Measurements from ENCODE around the gene DMKN.
"Not testable (repeated sequence)": the region's sequence is repeated elsewhere in the genome, so short reads cannot be mapped to it uniquely, and the experiment has no call there.

DMKN gene

GRCh38 chr19:35495107-35496064, 18.1 kb downstream of the DMKN start:
- no peak for DNase-seq

DNA sequence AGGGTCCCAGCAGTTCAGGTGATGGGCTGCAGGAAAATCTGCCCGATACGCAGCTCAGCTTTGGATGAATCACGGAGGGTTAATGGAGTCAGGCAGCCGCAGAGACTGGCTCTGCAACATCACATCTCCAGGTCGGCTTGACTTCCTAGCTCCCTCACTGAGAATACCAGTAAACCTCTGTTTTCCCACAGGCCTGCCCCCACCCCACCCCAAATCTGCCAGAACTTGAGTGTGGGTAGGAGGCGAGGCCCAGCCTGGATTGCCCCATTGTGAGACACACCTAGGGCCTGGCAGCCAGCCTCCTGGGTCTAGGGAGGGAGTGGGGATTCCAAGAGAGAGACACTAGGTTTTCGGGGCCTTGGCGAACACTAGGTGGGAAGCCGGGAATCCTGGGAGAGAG, 19.5 kb downstream of the DMKN start:
- DNase-seq: no peak

DNA sequence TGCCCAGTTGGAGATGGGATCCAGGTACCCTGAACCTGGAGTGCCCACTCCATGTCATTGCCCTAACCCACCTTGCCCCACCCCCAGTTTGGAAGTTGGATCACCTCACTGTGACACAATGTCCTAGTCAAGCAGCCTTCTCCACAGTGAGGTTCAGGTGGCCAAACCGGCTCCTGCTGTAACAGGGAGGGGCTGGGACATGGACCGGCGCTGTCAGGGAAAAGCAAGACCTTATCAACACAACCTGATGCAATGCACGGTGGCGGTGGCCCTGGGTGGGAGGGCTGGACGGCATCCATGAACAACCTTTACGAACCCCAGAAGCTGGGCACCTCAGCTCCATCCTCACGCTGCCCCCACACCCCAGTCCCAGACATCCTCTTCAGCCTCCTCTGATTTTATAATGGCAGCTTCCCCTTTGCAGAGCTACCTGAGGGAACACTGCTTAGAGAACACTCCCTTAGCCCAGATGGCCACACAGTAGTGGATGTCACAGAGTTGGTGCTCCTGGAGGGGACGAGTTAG, 21.6 kb downstream of the DMKN start:
- no peak for DNase-seq

- DNase-seq: no peak
Measured at GRCh38 chr19:35490364-35490763, 23.1 kb downstream of the DMKN start, which contains the start of gene KRTDAP. Gene KRTDAP (minus strand): TSS chr19:35490464. CDS start chr19:35490442, 22 bp downstream.

- DNase-seq: no peak
Measured at GRCh38 chr19:35488677-35489076, 24.8 kb downstream of the DMKN start.

GRCh38 chr19:35487656-35488182, 25.7 kb downstream of the DMKN start:
- no peak for DNase-seq

- no peak for DNase-seq
Measured at GRCh38 chr19:35486268-35486708, 27.2 kb downstream of the DMKN start.

DNA sequence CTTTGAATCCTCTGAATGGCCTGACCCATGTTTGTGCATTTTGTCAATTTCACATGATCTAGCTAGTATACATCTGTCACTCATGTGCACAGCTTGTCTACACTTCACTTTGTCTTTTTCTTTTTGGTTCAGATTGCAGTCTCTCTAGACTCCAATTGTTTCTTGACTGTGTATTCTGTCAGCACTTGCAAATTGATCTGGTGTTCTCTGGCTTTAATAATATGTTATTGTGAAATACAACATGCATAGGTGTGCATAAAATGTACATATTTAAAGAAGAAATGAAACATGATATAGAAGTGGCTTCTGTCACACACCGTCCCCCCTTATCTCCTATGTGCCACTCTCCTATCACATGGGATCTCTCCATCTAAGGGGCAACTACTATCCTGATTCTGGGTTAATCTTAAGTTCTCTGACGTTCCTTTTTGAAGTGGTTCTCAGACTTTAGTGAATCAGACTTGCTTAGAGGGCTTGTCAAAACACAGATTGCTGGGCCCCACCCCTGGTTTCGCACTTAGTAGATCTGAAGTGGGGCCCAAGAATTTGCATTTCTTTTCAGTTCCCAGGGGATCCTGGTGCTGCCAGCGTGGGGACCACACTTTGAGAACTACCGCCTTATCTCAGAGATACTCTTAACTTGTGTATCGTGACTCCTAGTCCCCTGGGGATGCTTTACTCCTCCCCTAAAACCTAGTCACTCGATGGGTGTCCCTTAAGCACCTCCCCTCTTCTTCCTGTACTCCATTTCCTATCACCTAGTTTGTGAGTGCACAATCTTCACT, 29.0 kb downstream of the DMKN start:
- no peak for DNase-seq

DNA sequence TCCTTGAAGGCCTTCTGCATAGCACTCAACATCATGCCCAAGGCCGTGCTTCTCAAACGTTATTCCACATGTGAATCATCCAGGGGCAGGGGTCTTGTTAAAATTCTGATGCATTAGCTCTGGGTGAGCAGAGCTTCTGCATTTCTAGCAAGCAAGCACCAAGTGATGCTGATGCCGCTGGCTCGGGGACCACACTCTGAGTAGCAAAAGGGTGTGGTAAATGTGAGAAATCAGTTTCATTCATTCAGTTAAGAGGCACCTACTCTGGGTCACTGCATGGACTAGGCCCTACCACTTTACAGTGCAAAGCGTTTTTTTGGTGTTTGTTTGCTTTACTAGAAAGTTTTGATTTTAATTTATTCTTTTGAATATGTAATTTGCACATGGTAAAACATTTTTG, 30.4 kb downstream of the DMKN start:
- no peak for DNase-seq

GRCh38 chr19:35478794-35479677, 34.4 kb downstream of the DMKN start:
- DNase-seq: no peak

GRCh38 chr19:35476149-35476548, 37.3 kb downstream of the DMKN start:
- DNase-seq: no peak

- DNase-seq: not testable (repeated sequence)
Measured at GRCh38 chr19:35474594-35474993, 38.9 kb downstream of the DMKN start.

DNA sequence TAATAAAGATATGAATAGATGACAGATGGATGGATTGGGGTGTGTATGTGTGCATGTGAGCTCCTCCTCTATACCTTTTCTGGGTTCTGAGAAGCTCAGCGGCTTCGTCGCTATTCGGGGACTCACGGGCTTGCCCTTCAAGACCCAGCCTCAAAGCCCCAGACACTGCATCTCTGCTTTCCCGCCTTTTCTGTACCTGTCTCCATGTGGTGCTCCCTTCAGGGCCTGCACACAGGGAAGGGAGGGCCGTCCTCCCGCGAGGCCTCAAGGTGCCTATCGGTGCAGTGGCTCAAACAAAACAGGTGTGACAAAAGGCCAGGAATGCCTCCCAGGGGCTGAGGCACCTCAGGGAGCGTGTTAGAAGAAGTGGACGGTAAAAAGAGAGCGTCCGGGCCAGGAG, 39.3 kb downstream of the DMKN start:
- no peak for DNase-seq

DNA sequence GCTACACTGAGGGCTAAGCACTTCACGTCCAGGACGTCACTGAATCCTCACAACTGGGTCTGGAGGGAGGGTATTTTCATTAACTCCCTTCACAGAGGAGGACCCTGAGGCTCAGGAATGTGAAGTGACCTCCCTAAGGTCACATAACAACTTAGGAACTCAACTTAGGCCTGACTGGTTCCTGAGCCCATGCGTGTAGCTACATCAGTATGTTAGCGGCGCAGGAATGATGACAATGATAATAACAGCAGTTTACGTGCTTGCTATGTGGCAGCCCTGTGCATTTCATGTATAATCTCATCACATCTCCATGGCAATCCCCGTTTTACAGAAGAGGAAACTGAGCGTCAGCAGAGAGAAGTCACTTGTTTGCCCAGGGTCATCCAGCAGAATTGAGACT, 41.5 kb downstream of the DMKN start:
- no peak for DNase-seq

- not testable (repeated sequence) for DNase-seq
Measured at GRCh38 chr19:35471075-35471474, 42.4 kb downstream of the DMKN start.

DNA sequence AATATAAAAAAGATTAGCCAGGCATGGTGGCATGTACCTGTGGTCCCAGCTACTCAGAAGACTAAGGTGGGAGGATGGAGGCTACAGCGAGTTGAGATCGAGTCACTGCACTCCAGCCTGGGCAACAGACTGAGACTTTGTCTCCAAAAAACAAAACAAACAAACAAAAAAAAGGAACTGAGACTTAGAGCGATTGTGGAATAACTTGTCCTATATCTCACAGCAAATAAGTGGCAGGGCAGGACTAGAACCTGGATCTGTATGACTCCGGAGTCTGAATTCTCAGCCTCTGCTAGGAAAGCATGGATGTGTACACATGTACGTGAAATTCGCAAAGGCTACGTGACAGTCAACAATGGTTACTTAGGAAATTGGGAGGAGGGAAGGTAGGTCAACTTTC, 43.3 kb downstream of the DMKN start:
- DNase-seq: no peak

GRCh38 chr19:35468637-35469036, 44.8 kb downstream of the DMKN start:
- no peak for DNase-seq

DNA sequence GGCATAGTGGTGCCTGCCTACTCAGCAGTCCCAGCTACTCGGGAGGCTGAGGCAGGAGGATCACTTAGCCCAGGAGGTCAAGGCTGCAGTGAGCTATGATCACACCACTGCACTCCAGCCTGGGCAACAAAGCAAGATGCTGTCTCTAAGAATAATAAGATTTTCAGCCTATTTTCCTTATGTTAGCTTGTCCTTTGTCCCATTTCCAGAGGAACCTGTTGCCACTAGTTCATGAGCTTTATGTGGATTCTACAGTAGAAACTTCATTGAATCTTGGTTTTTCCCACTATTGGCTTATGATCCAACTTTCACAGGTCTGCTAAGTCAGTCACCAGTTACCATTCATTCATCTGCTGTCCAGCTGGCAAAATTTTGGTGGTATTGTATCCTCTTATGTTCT, 47.2 kb downstream of the DMKN start:
- DNase-seq: no peak

DNA sequence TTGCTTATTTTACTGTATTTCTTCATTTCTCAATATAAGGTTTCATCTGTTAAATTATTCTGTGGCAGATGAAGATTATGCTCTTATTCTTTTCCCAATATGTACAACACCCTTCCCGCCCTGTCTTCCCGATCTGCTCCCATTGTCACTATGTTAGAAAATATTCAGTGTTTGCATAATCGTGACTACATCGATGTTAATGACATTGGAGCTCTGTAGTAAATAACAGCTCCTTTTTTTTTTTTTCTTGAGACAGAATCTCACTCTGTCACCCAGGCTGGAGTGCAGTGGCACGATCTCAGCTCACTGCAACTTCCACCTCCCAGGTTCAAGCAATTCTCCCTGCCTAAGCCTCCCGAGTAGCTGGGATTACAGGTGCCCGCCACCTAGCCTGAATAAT, 50.5 kb downstream of the DMKN start:
- DNase-seq: not testable (repeated sequence)

DNA sequence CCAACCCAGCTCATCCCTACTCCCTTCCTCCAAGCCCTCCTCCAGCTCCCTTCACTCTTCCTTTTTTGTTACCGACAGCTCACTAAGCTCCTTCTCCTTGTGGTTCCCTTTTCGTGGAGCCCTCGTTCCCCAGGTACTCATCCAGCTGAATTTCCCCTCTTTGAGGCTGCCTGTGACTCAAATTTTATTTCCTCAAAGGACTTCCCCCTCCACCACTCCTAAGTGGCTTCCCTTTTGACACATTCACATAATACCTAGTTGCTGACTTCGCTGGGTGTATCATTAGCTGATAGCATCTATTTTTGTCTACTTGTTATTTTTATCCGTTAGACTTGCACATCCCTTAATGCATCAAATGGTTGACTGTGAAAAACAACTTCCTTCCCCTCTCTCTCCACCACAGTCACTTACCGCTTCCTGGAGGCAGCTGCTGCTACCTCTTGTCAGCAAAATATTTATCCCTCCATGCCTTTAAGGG, 50.9 kb downstream of the DMKN start:
- no peak for DNase-seq

DNA sequence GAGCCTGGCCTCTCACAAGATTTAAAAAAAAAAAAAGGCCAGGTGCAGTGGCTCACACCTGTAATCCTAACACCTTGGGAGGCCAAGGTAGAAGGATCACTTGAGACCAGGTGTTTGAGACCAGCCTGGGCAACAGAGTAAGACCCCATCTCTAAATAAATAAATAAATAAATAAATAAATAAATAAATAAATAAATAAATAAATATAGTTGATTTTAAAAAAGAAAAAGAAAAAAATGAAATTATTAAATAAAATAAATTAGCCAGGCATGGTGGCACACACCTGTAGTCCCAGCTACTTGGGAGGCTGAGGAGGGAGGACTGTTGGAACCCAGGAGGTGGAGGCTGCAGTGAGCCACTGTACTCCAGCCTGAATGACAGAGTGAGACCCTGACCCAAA, 51.7 kb downstream of the DMKN start:
- DNase-seq: not testable (repeated sequence)

- DNase-seq: no peak
Measured at GRCh38 chr19:35461060-35461459, 52.4 kb downstream of the DMKN start.

Data from cerebellar nuclear complex (tissue), 1 donor.